HG02938 (cell line): ENCODE measurements around the gene MMP10.

ENCODE experiments used
- ATAC-seq: cut with Tn5 transposase; IDR thresholded peaks from one replicate; pipeline ENCODE4 v1.9.1; 2021; ENCODE audit warnings: mild to moderate bottlenecking, moderate library complexity; ENCODE audit not compliant: unreplicated experiment

MMP10 gene

DNA sequence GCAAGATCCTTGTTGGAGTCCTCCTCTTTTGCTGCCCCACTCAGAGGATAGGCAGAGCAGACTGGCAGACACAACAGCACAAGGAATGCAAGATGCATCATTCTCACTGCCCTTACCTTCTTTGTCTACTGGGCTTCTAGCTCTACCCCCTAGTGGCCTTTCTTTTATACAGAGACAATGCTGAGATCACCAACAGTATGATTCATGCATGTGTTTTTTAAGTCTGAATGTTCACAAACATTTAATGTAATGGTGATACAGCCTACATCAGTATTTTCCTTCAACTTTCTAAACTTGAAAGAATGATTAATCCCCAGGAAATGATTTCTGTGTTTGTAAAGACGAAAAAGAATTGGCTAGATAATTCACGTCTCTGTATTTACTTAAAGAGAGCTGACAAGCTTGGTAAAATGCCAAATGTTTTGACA is at the start of gene MMP10:
TSS of gene MMP10 (minus strand) at position 138 of the 428 bp plus-strand sequence. CDS start at position 101, 37 bp downstream.
- ATAC-seq: no peak

DNA sequence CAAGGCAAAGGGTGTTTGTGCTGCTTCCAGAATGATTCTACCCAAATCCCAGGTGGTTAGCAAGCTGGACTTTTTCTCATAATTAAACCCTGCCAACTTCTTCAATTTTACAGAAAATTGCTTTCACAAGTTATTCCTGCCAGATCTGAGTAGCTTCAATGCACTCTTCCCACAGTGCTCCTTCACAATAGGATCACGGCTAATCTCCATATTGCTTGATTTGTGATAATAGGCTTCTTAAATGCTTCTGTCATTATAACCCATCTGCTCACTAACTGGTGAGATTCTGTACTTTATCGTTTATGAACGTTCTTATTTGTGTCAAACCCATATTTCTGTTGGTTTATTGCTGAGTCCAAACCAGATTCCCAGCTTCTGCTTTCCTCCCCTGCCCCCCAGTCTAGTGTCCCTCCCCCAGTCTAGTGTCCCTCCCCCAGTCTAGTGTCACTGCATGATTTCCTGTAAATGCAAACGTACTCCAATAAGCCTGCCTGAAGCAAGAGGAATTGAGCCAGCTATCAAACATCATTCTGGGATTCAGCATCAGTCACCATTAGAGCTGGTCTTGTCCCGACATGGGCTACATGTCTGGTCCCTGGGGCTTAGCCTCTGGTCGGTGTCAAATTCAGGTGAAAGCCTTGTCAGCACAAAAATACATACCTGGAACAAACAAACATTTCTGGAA is 49.0 kb upstream of the MMP10 start:
- ATAC-seq: no peak

DNA sequence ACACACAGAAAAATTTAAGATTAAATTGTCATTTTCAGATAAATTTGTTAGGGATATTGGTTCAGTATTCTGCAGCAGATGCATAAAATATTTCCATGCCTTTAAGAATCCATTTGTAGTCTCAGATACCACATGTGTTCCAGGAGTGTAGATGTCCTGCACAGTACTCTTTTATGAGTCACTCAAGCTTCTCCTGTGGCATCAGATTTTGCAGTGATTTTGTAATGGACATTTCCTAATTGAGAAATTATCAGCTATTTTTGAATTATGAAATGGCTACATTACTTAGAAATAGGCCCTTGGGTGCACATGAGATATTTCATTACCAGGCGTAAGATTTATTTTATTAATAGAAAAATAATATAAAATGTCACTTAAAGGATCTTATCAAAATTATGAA is 44.1 kb upstream of the MMP10 start:
- no peak for ATAC-seq

DNA sequence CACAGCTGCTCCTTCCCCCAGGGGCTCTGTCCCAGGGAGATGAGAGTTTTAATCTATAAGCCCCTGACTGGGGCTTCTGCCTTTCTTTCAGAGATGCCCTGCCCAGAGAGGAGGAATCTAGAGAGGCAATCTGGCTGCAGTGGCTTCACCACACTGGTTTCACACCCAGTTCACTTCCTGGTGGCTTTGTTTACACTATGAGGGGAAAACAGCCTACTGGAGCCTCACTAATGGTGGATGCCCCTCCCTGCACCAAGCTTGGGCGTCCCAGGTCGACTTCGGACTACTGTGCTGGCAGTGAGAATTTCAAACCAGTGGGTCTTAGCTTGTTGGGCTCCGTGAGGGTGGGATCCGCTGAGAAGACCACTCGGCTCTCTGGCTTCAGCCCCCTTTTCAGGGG is 39.1 kb upstream of the MMP10 start:
- ATAC-seq: no peak

DNA sequence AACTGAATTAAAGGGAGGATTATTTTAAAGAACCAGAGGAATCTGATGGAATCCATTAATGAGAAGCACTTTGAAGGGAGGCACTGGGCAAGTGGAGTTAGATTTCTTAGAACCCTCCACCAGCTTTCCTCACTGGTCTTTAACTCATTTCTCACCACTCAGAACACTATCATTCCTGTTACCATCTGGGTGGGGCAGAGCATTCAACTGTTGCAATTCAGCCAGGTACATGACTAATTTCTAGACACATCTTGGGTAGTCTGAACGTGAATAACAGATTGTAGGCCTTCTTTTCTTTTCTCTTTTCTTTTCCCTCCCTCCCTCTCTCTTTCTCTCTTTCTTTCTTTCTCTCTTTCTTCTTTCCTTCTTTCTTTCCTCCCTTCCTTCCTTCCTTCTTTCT is 33.1 kb upstream of the MMP10 start:
- ATAC-seq: no peak

DNA sequence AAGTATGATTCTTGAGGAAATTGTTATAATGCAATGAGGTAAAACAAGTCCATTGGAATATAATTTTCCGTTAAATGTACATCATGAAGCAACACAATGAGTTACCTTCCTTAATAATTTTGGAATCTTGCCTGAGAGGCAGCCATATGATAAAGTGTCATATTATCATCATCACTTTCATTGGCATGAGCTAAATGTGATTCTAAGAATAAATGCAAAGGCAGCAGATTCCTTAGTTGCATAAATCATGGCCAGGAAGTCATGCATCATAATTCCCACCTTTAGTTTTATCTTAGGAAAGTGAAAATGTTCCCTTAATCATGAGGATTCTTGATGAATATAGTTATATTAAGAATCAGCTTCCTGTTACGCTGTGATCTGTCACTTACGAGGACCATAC is 31.8 kb upstream of the MMP10 start:
- ATAC-seq: no peak

DNA sequence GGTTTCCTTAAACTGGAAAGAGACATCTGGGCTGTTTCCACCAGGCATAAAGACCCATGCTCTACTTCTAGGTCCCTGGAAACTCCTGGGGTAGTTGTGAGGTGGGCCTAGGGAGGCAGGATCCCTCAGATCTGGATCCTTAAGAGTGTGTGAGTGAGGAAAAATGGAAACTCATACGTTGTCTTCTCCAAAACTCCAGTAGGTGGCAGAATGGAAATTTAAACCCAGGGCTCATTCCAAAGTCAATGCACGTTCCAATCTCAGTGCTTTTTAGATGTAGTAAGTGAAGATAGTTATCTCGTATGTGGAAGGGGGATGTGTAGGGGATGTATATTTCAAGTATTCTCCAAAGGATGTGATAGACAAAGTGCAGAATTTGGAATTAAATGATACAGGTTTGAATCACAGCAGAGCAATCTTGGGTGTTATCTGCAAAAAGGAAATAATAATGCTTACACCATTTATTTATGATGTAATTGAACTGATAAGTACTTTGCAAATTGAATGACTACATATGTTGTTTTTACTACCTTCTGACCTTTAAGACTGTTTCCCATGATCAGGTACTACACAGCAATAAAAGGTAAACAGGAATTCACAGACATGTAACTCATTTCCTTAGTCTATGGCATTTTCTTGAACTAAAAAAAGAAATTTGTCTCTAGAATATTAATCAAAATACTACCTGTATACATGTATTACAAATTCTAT is 30.7 kb upstream of the MMP10 start:
- ATAC-seq: no peak

DNA sequence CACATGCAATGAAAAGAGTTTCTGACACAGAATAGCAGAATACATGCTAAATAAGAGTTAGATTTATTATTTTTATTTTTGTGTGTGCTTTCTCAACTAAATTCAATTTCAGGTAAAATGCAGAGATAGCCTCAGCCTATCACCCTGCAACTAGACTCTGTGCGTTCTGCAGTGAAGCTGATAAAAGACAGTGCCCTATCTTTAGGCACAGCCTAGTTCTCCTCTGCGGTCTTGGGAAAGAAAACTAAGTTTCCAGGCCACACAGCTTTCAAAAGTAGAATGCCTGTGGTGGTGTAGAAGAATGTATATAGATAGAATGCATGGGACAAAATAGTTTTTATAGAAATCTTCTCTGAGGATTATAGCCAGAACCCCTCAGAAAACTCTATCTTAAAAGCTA is 29.5 kb upstream of the MMP10 start:
- no peak for ATAC-seq

DNA sequence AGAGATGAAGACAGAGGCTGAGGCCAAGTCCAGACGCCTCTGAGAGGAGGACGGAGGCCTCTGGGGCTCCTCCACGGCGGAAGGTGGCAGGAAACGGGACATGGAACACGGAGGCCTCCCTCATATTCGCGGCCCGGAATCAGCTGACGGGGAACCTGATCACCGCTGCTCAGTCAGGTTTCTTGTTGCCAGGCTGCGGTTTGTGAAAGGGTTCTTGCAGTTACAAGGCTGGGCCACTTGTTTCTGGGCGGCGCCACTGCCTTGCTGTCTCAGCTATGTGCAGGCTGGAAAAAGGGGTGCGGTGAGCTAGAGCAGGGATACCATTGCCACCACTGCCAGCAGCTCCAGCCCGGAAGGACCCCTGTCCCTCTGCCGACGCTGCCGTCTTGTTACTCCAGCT is 27.5 kb upstream of the MMP10 start:
- ATAC-seq: peak; percentile 45

DNA sequence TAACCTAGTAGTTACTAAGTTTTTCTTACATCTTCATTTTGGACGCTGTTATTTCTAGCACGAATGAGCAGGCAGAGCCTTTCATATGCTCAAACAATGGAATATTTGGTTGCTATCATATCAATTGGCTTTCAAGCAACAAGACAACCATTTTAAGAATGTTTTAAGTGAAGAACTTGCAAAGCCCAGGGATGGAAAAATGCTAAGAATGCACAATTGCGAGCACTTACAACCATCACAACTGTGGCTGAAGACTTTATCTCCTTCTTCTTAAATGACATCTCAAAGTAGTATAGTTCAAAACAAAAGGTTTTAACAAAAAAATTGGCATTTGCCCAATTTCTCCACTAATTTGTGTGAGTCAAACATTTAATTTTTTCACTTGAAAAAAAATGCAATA is 25.9 kb upstream of the MMP10 start:
- no peak for ATAC-seq

DNA sequence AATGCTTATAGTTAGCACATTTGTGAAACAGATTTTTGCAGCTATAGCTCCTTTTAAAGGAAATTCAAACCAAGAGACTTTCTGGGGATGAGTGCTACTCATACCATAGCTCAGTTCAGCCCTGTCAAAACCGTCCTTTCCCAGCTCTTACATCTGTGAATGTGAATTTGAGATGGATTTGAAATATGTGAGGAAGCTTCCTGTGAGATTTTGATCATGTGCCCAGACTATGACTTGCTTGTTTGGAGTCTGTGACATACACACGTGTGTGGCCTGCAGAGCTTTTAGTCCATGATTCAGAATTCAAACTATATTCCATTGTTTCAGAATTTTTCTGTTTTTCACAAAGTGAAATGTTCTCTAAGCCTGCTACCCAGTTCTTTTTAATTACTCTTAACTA is 21.9 kb upstream of the MMP10 start:
- ATAC-seq: no peak

DNA sequence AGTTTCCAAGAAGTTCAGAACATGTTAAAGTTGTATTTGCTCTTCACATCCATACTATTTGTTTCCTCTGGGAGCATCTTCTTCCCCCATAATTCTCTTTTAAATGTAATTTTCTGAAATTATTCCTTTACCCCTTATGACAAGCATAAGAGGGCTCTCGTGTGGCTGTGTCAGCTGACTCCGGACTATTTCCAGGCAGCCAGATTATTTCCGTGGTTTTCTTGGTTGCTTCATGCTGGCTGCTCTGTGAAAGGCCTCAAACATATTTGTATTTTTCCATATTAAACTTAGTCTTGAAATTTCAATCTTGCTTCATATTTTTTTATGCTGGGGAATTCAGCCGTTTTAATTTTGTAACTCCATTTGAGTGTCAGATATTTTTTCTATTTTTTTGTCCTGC is 20.3 kb upstream of the MMP10 start:
- no peak for ATAC-seq

DNA sequence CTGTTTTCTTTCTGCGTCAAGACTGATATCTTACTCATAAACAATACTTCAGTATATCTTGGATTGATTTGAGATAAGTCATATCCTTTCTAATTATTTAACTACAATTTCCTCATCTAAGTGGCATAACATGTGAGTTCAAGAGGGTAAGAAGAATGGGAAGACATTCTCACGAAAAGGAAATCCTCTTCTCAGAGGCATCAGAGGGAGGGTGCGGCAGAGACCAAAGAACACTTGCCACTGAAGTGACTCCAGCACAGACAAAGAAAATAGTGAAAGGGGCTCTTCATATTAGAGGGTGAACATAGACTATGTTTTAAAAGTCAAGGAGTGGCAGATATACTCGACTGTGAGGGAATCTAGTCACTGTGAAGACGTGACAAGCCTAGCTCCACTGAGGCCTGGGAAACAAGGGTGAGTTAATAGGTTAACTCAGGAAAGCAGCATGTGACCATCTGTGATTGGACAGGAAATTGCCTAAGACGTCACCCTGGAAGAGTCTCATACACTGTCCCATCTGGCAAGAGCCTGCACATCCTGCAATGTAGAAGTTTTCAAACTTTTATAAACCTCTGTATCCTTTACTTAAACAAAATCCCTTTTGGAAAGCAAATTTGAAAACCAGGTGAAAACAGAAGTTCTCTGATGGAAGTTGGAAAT is 19.4 kb upstream of the MMP10 start:
- no peak for ATAC-seq

DNA sequence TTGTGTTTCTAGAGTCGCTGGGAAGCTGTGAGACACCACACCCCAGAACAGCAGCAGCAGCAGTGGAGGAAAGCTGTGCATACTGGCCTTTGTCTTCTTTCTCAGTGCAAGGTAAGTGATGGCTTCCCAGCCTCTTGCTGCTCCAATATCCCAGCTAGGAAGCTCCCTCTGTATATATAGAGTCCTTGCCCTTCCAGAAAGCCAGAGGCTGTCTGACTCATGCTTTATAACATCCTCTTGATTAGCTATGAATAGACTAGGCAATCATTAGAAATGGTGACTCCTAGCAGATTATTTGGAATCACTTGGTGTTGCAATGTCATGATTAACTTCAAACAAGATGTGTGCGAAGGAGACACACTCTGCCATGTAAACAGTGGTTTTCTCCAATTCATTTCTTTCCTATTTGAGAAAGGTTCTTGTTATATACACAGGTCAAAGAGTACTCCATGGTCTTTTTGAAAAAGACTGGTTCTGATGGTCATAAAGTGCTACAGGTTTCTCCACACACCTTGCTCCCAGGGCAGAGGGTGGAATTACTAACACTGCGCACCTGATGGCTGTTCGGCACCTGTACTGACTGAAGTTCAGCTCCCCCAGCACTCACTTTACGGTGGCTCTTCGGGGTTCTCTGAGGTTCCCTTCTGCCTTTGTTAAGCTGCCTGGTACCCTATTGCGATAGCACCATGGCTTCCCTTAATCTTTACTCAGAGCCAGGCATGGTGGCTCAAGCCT is 17.8 kb upstream of the MMP10 start, which contains the start of gene MMP1:
TSS of gene MMP1 (minus strand) at position 149 of the 735 bp plus-strand sequence. CDS start at position 81, 68 bp downstream.
- ATAC-seq: no peak

DNA sequence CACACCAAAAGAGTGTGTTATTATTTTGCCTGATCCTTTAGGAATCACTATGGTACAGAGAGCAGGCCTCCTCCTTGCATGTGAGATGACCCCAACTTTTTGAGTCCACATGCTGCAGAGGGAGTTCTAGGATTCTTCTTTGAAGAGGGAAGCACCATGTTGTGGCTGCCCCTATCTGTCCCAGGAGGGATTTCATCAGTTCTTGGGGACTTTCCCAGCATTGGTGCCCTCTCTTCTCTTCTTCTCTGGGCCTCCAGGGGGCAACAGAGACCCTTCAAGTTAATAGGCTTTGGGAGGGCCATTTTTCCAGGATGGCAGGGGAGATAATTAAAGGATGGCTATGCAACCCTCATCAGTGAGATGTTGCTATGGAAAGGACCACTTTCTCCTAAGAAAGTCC is 14.0 kb upstream of the MMP10 start:
- ATAC-seq: peak; percentile 97

DNA sequence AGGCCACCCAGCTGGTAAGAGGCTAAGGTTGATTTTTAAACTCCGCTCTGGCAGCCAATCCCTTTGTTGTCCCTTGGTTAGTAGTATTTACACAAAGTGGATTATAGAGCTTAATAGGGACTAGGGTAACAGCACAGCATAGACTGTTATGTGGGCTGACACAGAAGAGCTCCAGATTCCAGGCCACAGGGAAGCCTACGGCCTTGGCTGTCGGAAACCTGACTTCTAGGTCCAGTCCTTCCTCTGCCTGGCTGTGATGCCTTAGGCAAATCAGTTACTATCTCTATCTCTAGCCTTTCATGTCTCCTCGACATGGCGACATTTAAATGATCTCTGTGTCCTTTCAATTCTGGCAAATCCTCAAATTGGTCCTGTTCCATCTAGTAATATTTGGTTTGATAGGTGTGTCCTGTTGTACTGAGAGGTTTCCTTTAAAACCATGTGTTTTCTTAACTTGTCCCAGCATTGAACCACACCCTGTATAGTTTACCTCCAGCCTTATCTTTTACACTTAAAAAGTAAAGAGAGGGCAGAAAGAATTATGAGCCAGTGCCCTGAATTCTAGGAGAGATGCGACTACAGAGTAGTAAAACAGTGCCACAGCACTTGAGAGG is 13.4 kb upstream of the MMP10 start:
- no peak for ATAC-seq

DNA sequence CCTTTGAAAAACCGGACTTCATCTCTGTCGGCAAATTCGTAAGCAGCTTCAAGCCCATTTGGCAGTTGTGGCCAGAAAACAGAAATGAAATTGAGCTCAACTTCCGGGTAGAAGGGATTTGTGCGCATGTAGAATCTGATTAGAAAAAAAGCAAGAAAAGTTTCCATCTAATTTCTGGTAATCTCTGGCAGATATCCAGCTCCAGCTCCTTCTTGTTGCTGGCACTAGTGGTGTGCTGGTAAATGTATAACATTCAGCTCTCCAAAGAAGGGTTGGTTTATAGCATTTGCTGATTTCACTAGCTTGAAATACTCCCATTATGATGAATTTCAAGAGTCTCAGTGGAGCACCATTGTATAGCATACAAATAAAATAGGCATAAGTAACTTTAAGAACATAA is 12.2 kb upstream of the MMP10 start:
- no peak for ATAC-seq

DNA sequence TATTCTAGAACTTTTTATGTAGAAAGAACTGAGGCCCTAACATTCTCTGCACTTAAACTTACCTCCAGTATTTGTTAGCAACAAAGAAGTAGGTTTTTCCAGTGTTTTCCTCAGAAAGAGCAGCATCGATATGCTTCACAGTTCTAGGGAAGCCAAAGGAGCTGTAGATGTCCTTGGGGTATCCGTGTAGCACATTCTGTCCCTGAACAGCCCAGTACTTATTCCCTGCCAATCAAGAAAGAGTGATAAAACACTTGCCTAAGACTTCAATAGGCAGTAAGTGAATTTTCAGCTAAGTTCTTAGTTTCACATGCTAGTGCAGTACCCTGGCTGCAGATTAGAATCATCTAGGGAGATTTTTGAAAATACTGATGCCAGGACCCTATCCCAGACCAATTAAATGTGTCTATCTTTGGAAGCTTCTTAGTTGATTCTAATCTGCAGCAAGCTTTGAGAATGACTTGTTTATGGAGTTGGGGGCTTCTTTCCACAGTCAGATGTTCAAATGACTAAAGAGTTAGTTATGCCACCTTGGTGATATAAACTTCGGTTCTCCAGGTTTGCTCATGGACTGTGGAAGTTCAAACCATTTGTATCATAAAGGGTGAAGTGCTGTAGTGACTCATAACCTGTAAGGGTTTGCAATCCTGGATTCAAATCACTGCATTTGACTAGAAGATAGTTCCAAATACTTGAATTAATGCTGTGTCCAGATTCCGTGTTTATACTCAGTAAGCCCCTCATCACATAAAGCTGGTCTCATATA is 11.0 kb upstream of the MMP10 start:
- no peak for ATAC-seq

DNA sequence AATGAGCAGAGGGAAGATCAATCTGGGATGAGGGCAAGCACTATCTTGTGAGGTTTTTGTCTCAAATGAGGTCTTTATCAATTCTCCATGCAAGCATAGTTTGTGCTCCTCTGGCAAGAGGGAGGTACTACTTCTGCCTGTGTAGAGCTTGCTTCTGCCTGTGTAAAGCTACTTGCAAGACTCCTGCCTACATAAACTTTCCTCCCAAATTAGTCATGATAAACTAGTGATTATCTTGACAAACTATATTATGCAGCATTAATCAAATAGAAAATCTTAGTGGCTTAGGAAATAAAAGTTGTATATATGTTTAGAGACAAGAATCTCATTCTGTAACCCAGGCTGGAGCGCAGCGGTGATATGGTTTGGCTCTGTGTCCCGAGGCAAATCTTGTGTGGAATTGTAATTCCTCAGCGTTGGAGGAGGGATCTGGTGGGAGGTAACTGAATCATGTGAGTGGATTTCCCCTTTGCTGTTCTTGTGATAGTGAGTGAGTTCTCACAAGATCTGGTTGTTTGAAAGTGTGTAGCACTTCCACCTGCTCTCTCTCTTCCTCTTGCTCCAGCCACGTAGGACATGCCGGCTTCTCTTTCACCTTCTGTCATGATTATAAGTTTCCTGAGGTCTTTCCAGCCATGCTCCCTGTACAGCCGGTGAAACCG is 8.0 kb upstream of the MMP10 start:
- ATAC-seq: no peak

DNA sequence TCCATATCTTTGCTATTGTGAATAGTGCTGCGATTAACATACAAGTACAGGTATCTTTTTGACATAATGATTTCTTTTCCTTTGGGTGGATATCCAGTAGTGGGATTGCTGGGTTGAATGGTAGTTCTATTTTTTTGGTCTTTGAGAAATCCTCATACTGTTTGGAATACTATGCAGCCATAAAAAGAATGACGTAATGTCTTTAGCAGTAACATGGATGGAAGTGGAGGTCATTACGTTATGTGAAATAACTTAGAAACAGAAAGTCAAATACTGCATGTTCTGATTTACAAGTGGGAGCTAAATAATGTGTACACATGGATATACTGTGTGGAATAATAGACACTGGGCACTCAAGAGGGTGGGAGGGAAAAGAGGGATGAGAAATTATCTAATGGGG is 4.0 kb upstream of the MMP10 start:
- ATAC-seq: no peak
